Activated effector memory CD4-positive, alpha-beta T cell treated with anti-CD3 and anti-CD28 coated beads, Interleukin-2, amount 50 U/mL, for 16 hours (primary cell): ENCODE results near the gene HS6ST2.
"Not testable (repeated sequence)": the region's sequence is repeated elsewhere in the genome, so short reads cannot be mapped to it uniquely, and the experiment has no call there.

Experiments
- DNase-seq: peaks from one replicate; pipeline ENCODE4 v3.0.0-alpha.2; 2020

Gene HS6ST2

DNA sequence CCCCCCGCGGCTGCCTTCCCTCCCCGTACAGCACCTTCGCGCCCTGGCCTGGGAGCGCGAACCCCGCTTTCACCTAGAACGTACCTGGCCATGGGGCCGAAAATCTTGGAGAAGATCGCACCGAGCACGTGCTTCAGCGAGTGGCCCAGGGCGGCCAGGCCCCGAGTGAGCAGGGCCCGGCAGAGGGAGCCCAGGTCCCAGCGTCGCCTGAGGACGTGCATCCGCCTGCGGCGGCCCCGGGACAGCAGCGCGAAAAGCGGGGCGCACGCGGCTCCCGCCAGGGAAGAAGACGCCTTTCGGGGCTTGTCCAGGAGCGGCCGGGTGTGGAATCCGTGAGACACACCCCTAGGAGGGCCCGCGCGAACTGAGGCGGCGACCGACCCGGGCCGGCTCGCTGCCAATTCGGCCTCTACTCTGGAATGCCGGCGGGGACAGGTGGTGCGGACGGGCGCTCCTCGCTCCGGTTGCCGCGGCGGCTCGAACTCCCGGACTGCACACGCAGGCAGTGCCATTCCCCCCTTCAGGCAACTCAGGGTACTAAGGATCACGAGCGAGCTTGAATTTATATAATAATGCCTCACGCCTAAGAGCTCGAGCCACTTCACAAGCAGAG, at the start of gene HS6ST2:
TSS of gene HS6ST2 (minus strand) at position 539 of the 613 bp plus-strand sequence.
- DNase-seq: no peak

DNA sequence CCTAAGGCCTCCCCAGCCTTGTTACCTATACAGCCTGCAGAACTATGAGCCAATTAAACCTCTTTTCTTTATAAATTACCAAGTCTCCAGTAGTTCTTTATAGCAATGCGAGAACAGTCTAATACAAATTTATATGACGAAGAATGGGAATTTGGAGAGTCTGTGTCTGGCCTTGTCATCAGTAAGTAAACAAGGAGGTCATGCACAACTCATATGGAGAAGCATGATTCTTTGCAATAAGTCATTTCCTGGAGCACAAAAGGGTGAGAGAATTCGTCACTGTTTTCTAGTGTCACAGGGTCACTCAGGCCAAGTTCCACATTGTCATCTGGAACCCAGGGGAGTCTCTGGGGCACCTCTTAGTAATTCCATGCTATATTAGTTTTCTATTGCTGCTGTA, 49.0 kb upstream of the HS6ST2 start:
- no peak for DNase-seq

DNA sequence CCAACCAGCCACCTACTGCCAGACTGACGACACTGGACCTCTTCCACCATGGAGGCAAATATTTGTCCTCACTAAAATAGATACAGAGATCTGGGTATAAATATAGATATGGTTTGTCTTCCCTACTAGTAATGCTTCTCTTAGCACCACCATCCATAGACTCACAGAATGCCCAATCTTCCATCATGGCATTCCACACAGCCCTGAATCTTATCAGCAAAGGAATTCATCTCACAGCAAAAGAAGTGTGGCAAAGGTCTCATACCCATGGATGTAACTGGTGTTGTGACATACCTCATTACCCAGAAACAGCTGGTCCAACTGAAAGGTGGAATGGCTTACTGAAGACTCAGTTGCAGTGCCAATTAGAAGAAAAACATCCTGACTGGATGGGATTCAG, 47.2 kb upstream of the HS6ST2 start:
- DNase-seq: no peak

DNA sequence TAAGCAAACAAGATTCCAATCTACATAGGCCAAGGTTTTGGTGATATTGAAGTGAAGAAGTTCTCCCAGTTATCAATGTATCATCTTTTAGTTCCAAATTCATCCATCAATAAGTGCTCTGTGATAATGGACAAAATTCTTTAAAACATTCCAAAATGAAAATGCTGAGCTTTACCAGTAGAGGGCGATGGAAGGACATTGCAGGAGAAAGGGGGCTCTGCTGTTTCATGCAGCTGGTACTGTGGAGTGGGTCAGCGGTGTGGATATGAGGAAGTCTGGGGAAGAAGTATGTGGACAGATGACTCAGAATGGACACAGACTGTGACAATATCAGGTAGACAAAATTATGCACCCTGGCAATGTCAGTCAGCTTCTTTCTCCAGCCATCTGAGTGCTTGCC, 46.6 kb upstream of the HS6ST2 start:
- DNase-seq: no peak

DNA sequence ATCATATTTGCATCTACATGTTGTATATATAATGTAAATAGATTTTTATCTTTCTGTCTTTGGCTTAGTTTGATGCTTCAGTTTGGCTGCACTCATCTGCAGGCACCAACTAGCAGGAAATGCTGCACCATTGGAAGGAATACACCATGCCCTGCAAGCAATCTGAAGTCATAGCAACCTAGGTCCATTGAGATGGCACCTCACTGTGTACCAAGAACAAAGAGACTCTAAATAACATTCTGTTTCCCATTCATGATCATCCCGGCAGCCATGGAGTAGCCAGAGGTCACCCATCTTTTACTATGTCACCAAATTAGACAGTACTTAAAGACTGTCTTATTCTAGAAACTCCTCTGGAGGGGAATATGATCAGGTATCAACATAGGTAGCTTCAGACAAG, 40.8 kb upstream of the HS6ST2 start:
- DNase-seq: no peak

DNA sequence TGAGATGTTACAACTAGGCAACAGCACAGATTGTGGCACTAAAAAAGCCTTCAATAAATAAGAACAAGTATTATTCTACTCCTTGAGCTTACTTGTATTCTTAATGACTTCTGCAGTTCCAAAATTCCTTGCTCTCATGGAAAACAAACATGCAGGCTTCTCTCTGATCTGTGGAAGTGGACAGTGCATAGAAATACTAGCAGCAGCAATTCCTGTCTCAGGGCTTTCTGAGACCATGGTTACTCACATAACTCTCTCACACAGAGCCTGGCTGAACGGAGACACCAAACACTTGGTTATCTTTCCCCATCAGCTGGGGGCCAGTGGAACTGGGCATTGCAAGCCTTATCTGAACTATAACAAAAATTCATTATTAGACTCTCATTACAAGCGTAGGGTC, 32.4 kb upstream of the HS6ST2 start:
- DNase-seq: no peak

DNA sequence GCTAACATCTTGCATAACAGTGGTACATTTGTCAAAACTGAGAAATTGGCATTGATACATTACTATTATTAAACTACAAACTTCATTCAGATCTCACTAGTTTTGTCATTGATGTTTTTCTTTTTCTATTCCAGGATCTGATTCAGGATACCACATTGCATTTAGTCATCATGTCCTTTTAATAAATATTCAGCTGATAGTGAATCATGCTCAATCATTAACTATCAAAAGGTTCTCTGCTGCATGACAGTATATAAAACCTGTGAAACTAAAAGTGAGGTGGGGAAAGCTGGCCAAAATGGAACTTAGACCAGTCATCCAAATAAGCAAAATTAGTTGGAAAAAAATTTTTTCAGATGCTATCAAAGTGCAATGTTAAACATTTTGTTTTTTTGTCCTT, 28.1 kb upstream of the HS6ST2 start:
- DNase-seq: no peak

DNA sequence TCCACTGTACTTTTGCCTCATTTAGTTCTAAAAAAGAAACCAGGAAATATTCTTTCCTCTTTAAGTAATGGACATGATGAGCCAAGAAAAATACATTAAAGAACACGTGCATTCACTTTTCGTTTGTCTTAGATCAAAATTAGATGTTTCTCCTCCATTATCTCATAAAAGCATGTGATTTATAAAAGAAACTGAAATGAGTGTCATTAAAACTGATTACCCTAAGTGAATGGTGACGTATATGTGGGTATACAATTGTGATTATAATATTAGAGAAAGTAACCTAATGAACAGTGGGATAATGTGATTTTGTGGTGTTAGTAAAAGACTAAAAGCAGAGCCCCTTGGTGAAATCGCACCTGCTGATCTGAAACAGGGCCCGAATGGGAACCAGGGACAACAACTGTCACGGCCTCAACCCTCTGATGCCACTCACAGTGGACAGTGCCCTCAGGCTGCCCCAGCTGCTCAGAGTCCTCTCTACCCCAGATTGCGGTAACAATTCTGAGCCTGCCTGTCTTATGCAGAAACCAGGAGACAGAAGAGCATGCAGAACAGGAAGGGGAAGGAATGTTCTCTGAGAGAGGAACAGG, 25.7 kb upstream of the HS6ST2 start:
- DNase-seq: no peak

DNA sequence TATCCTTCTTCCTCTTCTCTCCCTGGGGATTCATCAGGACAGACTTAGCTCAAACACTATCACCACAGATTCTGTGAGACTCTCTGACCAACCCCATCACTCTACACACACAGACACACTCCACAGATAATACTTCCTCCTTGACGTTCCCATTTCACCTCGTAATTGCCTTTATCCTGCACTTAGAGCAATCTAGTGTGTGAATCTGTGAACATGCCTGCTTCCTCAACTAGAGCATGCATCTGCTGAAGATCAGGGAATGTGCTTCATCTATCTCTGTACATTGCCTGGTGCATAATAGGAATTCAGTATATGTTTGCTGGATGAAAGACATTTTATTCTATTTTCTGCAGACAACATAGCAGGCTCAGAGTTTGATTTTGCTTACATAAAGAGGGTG, 25.1 kb upstream of the HS6ST2 start:
- DNase-seq: no peak

DNA sequence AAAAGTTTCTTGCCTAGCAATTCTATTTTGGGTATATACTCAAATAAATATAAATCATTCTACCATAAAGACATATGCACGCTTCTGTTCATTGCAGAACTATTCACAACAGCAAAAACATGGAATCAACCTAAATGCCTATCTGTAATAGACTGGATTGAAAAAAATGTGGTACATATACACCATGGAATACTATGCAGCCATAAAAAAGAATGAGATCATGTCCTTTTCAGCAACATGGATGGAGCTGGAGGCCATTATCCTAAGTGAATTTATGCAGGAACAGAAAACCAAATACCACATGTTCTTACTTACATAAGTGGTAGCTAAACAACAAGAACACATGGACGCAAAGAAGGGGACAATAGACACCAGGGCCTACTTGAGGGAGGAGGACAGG, 21.6 kb upstream of the HS6ST2 start:
- not testable (repeated sequence) for DNase-seq

DNA sequence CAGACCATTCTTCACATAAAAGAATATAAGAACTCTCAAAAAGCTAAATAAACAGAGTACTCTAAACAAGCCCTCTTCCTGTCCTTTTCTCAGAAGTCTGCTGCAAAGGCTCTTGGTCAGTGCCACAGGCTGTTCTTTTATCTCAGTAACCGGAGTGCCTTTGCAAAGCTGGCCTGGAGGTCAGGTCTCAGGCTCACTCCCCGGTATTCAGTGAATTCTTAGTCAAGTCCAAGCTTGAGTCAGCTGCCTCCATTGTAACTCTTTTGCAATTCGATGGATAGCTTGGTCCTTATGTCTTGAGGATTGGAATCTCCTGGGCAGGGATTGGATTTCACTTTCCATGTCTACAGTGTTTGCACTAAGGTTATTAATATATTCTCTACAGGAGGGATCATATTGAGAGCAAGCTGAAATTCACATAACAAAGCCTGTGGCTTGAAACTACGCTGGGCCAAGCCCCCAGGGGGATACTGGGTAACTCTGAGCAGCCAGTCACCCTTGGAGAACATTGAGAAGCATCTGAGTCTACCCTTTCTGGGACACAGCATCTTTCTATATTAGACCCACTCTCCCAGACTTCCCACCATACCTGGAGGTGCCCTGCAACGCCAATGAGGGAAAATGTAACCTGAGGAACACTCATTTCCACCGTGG, 10.0 kb upstream of the HS6ST2 start:
- no peak for DNase-seq

DNA sequence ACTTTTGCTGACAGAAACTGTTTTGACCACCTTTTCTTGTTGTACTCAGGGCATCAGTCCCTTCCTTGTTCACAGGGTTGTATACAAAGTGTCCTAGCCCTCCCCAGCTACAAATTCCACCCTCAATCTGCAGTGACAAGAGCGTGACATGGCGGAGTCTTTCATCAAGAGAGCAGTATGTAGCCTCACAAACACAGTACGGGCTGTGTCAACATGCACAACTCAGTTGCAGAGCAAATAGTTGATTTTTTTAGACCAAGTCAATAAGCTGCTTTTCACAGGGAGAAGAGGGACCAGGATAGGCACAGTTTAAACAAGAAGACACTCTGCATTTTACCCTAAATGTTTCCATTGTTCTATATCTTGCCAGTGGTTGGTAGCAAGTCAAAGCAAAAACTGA, 8.6 kb upstream of the HS6ST2 start:
- no peak for DNase-seq

DNA sequence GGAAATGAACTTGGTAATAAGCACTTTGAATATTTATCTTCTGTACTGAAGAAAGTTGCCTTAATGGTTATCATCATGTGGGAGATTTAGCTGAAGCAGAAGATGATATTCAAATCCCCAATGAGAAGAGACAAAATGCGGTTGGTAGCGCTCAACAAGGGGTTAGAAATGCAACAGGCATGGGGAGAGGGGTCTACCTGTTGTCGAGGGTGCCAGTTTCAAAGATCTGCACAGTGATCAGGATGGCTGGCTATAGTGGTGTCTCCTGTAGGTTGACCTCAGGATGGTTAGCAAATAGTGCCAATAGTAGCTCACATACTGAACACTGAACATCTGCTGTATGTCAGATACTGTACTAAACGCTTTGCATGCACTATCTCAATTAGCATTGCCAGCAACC, 7.0 kb upstream of the HS6ST2 start:
- DNase-seq: no peak

DNA sequence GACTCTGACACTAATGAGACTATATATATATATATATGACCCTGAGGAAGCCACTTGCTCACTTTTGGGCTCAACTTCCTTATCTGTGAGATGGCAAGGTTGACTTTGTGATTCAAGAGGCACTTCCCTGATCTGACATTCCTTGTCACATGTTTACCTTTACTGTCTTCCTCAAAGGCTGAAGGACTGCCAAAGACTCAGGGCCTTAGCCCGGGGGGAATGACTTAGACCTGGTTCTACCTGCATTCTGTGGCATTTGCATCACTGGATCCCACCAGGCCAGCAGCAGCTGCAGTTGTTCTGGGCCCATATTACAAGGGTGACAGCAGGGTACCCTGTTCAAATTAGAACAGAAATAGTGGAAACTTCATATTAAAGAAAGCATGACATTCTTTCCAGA, 3.1 kb upstream of the HS6ST2 start:
- no peak for DNase-seq

DNA sequence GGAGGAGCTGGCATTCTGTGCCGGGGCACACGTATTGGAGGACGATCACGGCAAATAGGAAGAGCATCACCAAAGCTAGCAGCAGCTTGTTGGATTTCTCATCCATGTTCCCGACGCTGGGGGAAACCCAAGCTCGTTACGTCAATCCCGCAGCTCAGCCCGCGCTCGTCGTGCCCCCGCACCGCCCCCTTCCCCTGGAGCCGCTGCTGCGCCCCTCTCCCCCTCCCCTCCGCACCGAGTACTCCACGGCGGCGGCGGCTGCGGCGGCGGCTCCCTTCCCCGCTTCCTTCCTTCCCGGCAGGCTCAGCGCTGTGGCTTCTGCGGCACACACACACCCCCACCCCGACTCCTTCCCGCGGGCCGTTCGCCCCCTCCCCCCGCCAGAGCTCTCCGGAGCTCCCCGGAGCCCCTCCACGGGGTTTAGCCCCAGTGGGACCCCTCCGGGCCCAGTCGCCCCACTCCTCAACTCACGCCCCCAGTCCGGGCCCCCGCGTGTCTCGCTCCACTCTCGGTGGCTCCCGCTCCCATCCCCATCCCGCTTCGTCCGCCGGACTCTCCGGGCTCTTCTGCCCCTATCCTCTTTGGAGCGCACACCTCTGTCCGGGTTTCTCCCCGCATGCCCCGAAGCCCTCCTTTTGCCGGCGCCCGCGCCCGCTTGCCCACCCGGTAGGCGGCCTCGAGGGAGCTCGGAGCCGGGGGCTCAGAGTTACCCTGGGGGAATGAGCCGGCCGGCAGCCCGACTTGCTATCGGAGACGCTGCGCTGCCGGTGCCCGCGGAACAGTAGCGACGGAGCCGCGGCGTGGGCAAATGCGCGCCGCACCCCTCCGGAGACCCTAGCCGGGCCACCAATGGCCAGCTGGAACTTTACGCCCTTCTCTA, 978 bp downstream of the HS6ST2 start:
- DNase-seq: no peak

DNA sequence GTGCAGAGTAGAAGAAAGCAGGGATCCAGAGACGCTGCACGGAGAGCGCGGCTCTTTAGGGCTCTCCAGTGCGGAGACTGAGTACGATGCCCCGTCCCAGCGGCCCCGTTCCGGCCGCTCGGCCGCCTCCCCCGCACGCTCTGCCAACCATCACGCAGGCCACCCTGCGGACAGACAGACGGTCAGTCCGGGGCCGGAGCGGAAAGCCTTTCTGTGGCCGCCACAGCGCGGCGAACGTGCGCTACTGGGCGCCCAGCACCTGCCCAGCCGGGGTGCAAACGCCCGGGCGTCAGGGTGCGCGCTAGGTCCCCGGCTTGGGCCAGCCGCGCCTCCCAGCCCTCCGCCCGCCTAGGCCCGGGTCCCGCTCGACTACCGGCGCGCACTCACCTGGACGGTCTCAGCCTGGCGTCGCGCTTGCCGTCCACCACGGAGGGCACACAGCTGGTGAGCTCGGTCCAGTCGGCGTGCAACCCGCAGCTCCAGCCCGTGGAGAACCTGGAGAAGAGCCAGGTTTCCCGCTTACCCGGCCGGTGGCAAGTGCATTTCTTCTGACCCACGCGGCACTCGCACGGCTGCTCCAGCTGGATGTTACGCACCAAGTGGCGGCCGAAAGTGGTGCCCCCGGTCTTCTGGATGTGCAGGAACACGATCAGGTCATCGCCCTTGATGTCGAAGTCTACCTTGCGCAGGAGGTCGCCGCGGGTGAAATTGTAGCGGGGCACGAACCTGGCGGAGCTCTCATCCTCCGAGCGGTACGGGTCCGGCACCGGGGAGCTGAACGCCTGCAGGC, 1.8 kb downstream of the HS6ST2 start:
- DNase-seq: no peak

DNA sequence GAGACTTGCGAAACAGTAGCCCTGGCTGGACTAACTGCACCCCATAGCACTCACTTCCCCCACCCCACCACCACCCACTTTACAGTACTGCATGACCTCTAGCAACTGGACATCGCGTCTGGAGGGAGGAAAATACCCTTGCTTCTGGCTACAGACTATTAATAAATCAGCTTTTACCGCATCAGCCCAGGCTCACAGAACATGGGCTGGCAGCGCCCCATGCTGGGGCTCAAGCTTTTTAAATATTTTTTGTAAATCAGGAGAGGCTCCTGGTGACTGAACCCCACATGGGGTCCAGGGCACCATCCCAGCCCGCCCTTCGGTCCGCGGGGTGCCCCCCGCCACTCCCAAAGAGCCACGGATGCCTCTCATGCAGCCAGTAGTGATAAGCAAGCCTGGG, 2.7 kb downstream of the HS6ST2 start:
- DNase-seq: no peak

DNA sequence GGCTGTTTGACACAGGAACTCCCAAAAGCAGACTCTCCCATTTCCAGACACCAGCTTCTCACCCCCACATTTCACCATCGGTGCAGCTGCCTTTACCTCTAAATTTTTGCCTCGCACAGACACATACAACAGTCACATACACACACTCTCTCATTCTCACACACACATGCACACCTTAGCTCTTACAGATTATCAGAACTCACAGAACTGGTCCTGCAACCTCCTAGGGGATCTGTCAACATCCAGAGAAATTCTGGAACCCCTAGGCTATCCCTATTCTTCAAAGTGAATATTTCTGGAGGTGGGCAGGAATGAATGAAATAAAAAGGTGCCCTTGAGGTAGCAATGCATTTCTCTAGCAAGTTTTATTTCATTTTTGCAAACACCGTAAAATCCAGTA, 4.1 kb downstream of the HS6ST2 start:
- no peak for DNase-seq

DNA sequence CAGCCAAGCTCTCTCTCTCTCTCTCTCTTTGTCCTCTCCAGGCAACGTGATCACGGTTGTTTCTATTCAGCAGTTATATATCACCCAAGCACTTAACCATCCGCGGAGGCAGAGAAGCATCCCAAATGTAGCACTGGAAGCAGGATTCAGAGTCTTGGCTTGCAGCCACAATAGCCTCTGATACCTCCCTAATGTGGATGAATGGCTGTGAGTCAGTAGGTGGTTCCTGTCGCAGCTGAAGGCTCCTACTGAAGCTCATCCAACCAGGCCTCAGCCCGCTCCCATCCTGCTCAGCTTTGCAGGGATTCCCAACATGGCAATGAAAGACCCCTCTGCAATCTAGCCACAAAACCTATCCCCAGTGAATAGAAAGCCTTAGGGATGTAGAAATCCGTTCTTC, 5.1 kb downstream of the HS6ST2 start:
- no peak for DNase-seq

DNA sequence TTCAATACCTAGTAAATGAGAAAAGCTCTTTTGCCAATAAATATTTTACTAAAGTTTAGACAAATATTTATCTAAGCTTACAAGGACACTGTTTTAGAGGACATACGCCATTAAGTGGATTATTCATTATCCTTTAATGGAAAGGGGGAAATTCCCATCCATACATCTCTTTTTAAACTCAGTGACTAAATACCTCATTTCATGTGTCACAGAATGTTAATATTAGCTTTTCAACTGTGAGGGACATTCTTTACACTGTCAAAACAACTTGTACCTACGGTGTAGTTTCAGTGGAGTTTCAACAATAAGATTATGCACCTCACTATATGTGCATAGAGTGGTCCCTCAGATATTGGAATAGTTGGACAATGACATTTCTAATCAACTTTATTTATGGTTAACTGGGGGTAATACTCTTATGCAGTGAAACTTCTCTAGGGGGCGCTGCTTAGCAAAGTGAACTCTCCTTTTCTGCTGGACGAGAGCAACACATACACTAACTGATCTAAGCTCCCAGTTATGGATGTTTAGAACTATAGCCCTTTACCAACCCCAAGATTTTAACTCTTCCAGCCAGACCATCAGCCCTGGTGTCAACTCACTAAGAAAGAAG, 9.7 kb downstream of the HS6ST2 start:
- DNase-seq: no peak

DNA sequence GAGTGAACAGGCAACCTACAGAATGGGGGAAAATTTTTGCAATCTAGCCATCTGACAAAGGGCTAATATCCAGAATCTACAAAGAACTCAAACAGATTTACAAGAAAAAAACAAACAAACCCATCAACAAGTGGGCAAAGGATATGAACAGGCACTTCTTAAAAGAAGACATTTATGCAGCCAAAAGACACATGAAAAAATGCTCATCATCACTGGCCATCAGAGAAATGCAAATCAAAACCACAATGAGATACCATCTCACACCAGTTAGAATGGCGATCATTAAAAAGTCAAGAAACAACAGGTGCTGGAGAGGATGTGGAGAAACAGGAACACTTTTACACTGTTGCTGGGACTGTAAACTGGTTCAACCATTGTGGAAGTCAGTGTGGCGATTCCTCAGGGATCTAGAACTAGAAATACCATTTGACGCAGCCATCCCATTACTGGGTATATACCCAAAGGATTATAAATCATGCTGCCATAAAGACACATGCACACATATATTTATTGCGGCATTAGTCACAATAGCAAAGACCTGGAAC, 13.3 kb downstream of the HS6ST2 start:
- not testable (repeated sequence) for DNase-seq

DNA sequence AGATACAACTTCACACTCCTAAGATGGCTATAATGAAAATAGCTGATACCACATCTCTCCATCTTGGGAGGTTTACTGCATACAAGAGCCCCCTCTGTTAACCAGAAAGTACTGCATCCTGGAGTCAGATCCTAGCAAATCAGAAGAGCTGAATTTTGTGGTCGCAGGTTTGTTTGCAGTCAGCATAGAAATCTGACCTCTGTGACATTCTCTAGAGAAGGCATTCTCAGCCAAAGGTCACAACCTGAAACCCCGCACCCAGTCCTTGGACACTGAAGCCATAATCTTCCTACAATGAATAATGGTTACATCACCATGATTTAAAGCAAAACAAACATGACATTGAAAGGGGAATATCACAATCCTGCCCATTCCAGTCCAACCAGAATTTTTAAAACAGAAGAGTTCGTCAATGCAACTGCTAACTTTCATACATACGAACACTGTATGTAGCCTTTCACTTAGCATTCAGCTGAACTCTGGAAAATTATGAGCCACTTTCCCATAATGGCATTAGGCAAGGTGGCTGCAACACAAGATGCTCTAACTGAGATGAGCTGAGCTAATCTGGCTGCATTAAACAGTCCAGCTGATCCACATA, 17.6 kb downstream of the HS6ST2 start:
- DNase-seq: no peak
